HG03025 (cell line): ENCODE data around the gene ZNF433.
"Not testable (repeated sequence)": the region's sequence is repeated elsewhere in the genome, so short reads cannot be mapped to it uniquely, and the experiment has no call there.

Source experiments
- ATAC-seq: cut with Tn5 transposase; IDR thresholded peaks from one replicate; pipeline ENCODE4 v1.9.1; 2021; ENCODE audit warnings: mild to moderate bottlenecking, moderate library complexity; ENCODE audit not compliant: unreplicated experiment, low FRiP score

ZNF433 gene

GRCh38 chr19:12035220-12036172, at the start of gene ZNF433:
ZNF433 (minus strand) TSS chr19:12035679; CDS start chr19:12035539, 140 bp downstream.
- no peak for ATAC-seq

GRCh38 chr19:12083336-12083735, 47.9 kb upstream of the ZNF433 start:
- not testable (repeated sequence) for ATAC-seq

- ATAC-seq: no peak
Measured at GRCh38 chr19:12077375-12077774, 41.9 kb upstream of the ZNF433 start.

- not testable (repeated sequence) for ATAC-seq
Measured at GRCh38 chr19:12076331-12076730, 40.9 kb upstream of the ZNF433 start.

GRCh38 chr19:12075538-12076139, 40.2 kb upstream of the ZNF433 start:
- ATAC-seq: no peak

GRCh38 chr19:12064590-12065538, 29.4 kb upstream of the ZNF433 start, which contains the start of gene ZNF844:
ZNF844 (plus strand) TSS chr19:12064731; CDS start chr19:12064874, 143 bp downstream.
- peak; percentile 73 for ATAC-seq

GRCh38 chr19:12055784-12056183, 20.3 kb upstream of the ZNF433 start:
- ATAC-seq: no peak

- peak; percentile 73 for ATAC-seq
Measured at GRCh38 chr19:12052497-12053169, 17.2 kb upstream of the ZNF433 start, which contains the start of gene ZNF878. ZNF878 (minus strand) TSS chr19:12052961; CDS start chr19:12052801, 160 bp downstream.

GRCh38 chr19:12052091-12052496, 16.6 kb upstream of the ZNF433 start:
- ATAC-seq: no peak

GRCh38 chr19:12047868-12048267, 12.4 kb upstream of the ZNF433 start:
- no peak for ATAC-seq

GRCh38 chr19:12043752-12044422, 8.4 kb upstream of the ZNF433 start:
- no peak for ATAC-seq

GRCh38 chr19:12042893-12043292, 7.4 kb upstream of the ZNF433 start:
- no peak for ATAC-seq

- no peak for ATAC-seq
Measured at GRCh38 chr19:12034620-12035019, 859 bp downstream of the ZNF433 start.

GRCh38 chr19:12034198-12034597, 1.3 kb downstream of the ZNF433 start:
- no peak for ATAC-seq

- ATAC-seq: no peak
Measured at GRCh38 chr19:12015753-12016116, 19.7 kb downstream of the ZNF433 start.

- ATAC-seq: no peak
Measured at GRCh38 chr19:12015015-12015752, 20.3 kb downstream of the ZNF433 start.

- ATAC-seq: no peak
Measured at GRCh38 chr19:12000152-12000981, 35.1 kb downstream of the ZNF433 start.

- no peak for ATAC-seq
Measured at GRCh38 chr19:11995174-11995573, 40.3 kb downstream of the ZNF433 start.
